Natural killer cell treated with Interleukin-12 subunit alpha and Interleukin-12 subunit beta and Interleukin-15 and Interleukin-18, amount 100 ng/mL, for 72 hours (primary cell): Measurements from ENCODE around the gene LRR1. TPM values are rescaled to one million over a fixed set of nuclear protein-coding genes. Genes with fewer than 3 reads are reported as not detected.
A peak's percentile ranks its signal among the peaks of the same experiment; 100 is the strongest.

Experiments used
- ATAC-seq, 2 donors: fragments of 150-1000 bp; cut with Tn5 transposase in 1 of 2; sonication (Bioruptor Pico), chemical (Tn5 transposase) in 1 of 2; 2 replicates each; pipeline ENCODE4 v1.10.0; 2021
- DNase-seq: peaks from one replicate; pipeline ENCODE4 v3.0.0; 2022; ENCODE audit warnings: low spot score
- H3K27ac Mint-ChIP-seq, 2 donors: 1 replicate in 1 of 2; 2 replicates in 1 of 2; pipeline ENCODE4 v1.8.0; 2022; ENCODE audit warnings: mixed read lengths in 2 of 2, mild to moderate bottlenecking in 1 of 2, moderate library complexity in 1 of 2
- H3K27me3 Mint-ChIP-seq, 2 donors: 1 replicate in 1 of 2; 2 replicates in 1 of 2; pipeline ENCODE4 v1.8.0; 2022; ENCODE audit warnings: mixed read lengths in 2 of 2
- H3K36me3 Mint-ChIP-seq: one replicate; pipeline ENCODE4 v1.8.0; 2022; ENCODE audit warnings: mixed read lengths
- H3K4me1 Mint-ChIP-seq, 2 donors: 1 replicate in 1 of 2; 2 replicates in 1 of 2; pipeline ENCODE4 v1.8.0; 2022; ENCODE audit warnings: low read depth in 2 of 2, mixed read lengths in 2 of 2, mild to moderate bottlenecking in 1 of 2
- H3K4me3 Mint-ChIP-seq: one replicate; pipeline ENCODE4 v1.8.0; 2022; ENCODE audit warnings: mixed read lengths
- H3K9me3 Mint-ChIP-seq: 2 replicates; pipeline ENCODE4 v1.8.0; 2022; ENCODE audit warnings: mixed read lengths
- total RNA-seq, 2 donors: library from RNA; stranded (reverse); gene quantifications; one replicate each; pipeline ENCODE4 v1.2.3, GENCODE V29; 2022

The LRR1 gene, protein sequence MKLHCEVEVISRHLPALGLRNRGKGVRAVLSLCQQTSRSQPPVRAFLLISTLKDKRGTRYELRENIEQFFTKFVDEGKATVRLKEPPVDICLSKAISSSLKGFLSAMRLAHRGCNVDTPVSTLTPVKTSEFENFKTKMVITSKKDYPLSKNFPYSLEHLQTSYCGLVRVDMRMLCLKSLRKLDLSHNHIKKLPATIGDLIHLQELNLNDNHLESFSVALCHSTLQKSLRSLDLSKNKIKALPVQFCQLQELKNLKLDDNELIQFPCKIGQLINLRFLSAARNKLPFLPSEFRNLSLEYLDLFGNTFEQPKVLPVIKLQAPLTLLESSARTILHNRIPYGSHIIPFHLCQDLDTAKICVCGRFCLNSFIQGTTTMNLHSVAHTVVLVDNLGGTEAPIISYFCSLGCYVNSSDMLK
- total RNA-seq: 10 to 100 TPM; 28.7 to 48.4 TPM

DNA sequence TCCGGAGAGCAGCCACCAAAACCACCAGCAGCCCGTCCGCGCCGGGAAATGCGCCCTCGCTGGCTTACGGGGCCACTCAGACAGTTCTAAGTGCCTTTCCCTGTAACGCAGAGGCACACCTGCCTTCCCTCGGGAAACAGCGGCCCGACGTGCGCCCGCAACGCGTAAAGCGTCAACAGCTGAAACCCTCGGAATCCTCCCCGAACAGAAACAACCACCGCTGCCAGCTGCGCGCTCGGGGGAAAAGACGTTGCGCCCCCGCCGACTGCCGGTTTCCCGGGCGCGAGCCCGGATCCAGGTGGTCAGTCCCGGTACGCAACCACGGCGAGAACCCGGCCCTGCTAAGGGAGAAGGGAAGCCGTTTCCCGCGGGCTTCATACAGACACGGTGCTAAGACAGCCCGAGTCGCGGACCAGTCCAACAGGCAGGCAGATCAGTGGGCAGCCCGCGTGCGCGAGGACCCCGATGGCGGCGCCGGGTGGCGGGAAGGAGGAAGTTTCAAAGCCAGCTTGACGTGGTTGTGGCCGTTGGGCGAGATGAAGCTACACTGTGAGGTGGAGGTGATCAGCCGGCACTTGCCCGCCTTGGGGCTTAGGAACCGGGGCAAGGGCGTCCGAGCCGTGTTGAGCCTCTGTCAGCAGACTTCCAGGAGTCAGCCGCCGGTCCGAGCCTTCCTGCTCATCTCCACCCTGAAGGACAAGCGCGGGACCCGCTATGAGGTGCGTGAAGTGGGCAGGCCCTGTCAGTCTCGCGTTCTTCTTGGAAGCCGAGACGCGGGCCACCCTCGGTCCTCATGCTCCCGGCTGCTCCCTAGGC is at the start of gene LRR1:
Gene LRR1 (plus strand): TSS at position 456 of the 816 bp plus-strand sequence. CDS start 81 bp downstream, at position 537.
- Mint-ChIP-seq H3K9me3 (no peaks in the 10 kb centered on the region), H3K4me1 (peaks cover 5 to 11% of the 10 kb centered on the region in 2 donors), H3K36me3 (peaks cover 5% of the 10 kb centered on the region), H3K27me3 (no peaks in the 10 kb centered on the region), H3K4me3 (peak within 1 kb of the TSS; percentile 94), H3K27ac (peak within 1 kb of the TSS; percentile 99)
- DNase-seq (peak; percentile 90), ATAC-seq (peak; percentile 90 to 94)

DNA sequence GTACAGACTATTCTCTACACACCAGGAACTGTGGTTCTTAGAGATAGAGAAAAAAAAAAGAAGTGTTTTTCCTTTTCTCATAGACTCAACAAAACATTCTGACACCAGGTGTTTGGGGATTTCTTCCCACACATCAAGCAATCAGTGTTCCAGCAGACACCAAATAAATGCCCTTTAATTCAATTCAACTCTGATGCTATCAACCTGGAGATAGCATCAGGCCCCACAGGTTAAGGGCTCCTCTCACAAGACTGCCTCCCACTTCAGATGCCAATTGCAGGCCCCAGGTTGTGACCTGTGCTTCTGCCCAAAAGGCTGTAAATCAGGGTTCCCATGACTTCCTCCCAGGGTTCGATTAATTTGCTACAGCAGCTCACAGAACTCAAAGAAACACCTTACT is 49.3 kb upstream of the LRR1 start:
- H3K4me1 Mint-ChIP-seq: no peaks in the 10 kb centered on the region
- H3K27ac Mint-ChIP-seq: no peak overlapping the region
- H3K36me3 Mint-ChIP-seq: no peaks in the 10 kb centered on the region
- no peaks in the 10 kb centered on the region for H3K9me3 Mint-ChIP-seq
- ATAC-seq: no peak
- no peak for DNase-seq
- peaks cover 0 to 2% of the 10 kb centered on the region in 2 donors for H3K27me3 Mint-ChIP-seq
- no peak overlapping the region for H3K4me3 Mint-ChIP-seq

DNA sequence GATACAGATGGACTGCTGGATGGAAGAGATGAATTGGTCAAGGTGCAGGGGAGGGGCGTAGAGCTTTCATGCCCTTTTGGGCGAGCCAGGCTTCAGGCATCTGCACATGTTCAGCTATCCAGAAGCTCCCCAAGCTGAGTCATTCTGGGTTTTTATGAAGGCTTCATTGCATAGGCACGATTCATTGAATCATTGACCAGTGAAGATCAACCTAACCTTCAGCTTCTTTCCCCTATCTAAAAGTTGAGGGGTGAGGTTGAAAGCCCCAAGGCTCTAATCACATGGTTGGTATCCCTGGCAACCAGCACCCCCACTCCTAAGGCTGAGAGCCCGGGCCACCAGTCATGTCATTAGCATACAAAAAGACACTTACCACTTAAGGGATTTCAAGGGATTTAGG is 48.9 kb upstream of the LRR1 start:
- no peak for ATAC-seq
- peaks cover 0 to 2% of the 10 kb centered on the region in 2 donors for H3K27me3 Mint-ChIP-seq

DNA sequence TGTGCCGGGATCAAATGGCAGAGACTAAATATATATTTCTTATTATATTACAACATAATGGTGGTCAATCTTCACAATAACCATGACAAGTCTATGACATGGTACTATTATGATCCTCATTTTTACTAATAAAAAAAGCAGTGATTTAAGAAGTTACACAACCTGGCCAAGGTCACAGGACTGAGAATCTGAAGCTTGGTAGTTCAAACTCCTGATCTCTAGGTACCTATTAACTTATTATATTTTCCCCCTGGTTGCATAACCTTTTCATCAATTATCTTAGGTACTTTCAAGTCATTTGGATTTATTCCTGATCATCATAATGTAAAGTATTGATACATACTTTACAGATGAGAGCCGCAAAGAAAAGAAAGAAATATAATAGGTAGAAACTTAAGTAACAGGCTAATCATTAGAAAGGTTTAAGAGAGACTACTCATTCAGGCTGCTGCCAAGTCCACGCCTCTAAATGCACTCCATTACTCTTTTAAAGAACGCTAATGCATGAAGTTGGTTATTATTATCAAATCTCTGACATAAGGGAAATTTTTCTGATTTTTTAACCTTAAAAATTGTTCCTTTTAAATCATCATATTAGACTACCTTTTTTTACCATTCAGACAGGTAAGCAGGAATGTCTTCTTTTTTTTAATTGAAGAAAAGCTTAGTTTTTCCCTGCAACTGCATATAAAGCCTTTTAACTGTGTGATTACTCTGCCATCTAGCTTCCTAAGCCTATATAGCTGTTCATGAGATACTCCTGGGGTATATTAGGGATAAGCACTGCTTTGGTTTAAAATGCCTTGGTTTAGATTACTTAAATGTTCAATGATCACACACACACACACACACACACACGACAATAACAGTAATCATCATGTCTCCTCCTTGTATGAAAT is 48.2 kb upstream of the LRR1 start:
- Mint-ChIP-seq H3K4me1 (no peaks in the 10 kb centered on the region), H3K36me3 (no peaks in the 10 kb centered on the region), H3K9me3 (no peaks in the 10 kb centered on the region), H3K27me3 (peaks cover 0 to 2% of the 10 kb centered on the region in 2 donors), H3K27ac (no peak overlapping the region), H3K4me3 (no peak overlapping the region)
- no peak for DNase-seq
- no peak for ATAC-seq

More for the DNA sequence above, 48.9 kb upstream of the LRR1 start:
- no peaks in the 10 kb centered on the region for H3K36me3 Mint-ChIP-seq
- DNase-seq: no peak
- no peak overlapping the region for H3K27ac Mint-ChIP-seq
- H3K4me3 Mint-ChIP-seq: no peak overlapping the region
- H3K4me1 Mint-ChIP-seq: no peaks in the 10 kb centered on the region
- H3K9me3 Mint-ChIP-seq: no peaks in the 10 kb centered on the region

DNA sequence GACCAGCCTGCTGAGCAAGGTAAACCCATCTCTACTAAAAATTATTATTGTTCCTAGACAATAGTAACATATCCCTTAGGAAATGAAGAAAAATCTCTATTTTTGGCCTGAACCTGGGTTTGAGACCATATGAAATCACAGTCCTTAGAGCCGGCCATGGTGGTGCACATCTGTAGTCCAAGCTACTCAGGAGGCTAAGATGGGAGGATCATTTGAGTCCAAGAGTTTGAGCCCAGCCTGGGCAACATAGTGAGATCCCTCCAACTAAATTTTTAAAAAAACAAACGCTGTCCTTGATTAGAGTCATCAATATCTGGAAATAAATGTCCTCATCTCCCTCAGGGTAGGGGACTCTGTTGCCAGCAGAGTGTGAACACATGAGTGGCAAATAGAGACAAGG is 47.2 kb upstream of the LRR1 start:
- DNase-seq (no peak), ATAC-seq (no peak)
- Mint-ChIP-seq H3K9me3 (no peaks in the 10 kb centered on the region), H3K4me1 (no peaks in the 10 kb centered on the region), H3K4me3 (no peak overlapping the region), H3K27ac (no peak overlapping the region), H3K36me3 (no peaks in the 10 kb centered on the region), H3K27me3 (peaks cover 0 to 2% of the 10 kb centered on the region in 2 donors)

DNA sequence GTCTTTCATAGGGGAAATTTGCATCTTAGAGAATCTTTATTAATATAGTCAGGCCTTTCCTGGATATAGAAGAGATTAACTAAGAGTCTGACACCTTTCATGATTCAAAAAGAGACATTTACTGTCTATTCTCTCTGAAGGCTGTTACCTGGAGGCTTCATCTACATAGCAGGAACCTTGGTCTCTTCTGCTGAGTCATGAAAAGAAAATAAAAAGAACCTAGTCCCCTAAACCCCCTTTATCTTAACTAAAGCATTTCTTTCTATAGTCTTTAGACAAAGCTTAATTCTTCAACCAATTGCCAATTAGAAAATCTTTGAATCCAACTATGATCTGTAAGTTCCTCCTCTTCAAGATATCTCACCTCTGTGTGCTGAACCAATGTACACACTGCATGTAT is 45.6 kb upstream of the LRR1 start:
- Mint-ChIP-seq H3K27ac (no peak overlapping the region), H3K9me3 (no peaks in the 10 kb centered on the region), H3K27me3 (peaks cover 0 to under 1% of the 10 kb centered on the region in 2 donors), H3K4me3 (no peak overlapping the region), H3K36me3 (no peaks in the 10 kb centered on the region), H3K4me1 (no peaks in the 10 kb centered on the region)
- DNase-seq (no peak), ATAC-seq (no peak)

DNA sequence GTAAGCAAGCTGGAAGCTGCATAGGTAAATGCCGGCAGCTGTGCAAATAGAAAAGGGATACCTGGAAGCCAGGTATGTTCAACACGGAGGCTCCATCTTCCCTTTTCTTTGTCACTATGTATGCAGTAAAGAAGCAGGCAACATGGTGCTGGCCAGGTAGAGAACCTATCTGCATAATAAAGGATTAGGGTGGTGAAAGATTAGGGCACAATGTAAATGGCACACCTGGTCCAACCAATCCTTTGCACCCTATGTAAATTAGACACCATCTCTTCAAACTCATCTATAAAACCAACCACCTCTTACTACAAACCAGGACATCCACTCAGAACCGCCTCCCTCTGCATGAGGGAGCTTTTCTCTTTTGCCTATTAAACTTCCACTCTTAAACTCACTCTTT is 44.8 kb upstream of the LRR1 start:
- H3K27ac Mint-ChIP-seq: no peak overlapping the region
- no peaks in the 10 kb centered on the region for H3K36me3 Mint-ChIP-seq
- ATAC-seq (no peak), DNase-seq (no peak)
- no peaks in the 10 kb centered on the region for H3K27me3 Mint-ChIP-seq
- H3K9me3 Mint-ChIP-seq: no peaks in the 10 kb centered on the region
- H3K4me1 Mint-ChIP-seq: no peaks in the 10 kb centered on the region
- no peak overlapping the region for H3K4me3 Mint-ChIP-seq

DNA sequence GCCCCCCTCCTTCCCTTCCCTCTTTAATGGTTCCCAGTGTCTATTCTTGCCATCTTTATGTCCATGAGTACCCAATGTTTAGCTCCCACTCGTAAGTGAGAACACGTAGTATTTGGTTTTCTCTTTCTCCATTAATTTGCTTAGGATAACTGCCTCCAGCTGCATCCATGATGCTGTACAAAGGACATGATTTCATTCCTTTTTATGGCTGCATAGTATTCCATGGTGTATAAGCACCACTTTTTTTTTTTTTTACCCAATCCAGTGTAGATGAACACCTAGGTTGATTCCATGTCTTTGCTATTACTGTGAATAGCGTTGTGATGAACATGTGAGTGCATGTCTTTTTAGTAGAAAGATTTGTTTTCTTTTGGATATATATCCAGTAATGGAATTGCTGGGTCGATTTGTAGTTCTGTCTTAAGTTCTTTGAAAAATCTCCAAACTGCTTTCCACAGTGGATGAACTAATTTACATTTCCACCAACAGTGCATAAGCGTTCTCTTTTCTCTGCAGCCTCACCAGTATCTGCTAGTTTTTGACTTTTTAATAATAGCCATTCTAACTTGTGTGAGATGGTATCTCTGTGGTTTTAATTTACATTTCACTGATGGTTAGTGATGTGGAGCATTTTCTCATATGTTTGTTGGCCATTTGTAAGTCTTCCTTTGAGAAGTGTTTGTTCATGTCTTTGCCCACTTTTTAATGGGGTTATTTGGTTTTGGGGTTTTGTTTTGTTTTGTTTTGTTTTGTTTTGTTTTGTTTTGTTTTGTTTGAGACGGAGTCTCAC is 38.6 kb upstream of the LRR1 start:
- Mint-ChIP-seq H3K4me3 (no peak overlapping the region), H3K27ac (no peak overlapping the region), H3K9me3 (no peaks in the 10 kb centered on the region), H3K4me1 (no peaks in the 10 kb centered on the region), H3K36me3 (no peaks in the 10 kb centered on the region), H3K27me3 (peaks cover 0 to 3% of the 10 kb centered on the region in 2 donors)
- ATAC-seq (no peak), DNase-seq (no peak)

DNA sequence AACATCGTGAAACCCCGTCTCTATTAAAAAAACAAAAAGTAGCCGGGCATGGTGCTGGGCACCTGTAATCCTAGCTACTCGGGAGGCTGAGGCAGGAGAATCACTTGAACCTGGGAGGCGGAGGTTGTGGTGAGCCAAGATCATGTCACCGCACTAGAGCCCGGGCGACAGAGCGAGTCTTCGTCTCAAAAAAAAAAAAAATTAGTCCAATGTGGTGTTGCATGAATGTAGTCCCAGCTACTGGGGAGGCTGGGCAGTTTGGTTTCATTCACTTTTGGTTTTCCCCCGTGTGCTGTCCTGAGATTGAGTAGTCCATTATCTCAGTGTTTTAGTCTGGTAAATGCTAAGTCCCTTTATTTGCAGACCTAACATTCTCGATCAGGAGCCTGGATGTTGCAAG is 32.0 kb upstream of the LRR1 start:
- no peaks in the 10 kb centered on the region for H3K36me3 Mint-ChIP-seq
- H3K27me3 Mint-ChIP-seq: peaks cover 0 to 3% of the 10 kb centered on the region in 2 donors
- no peak for DNase-seq
- no peak overlapping the region for H3K4me3 Mint-ChIP-seq
- no peaks in the 10 kb centered on the region for H3K4me1 Mint-ChIP-seq
- no peaks in the 10 kb centered on the region for H3K9me3 Mint-ChIP-seq
- ATAC-seq: no peak
- H3K27ac Mint-ChIP-seq: no peak overlapping the region

DNA sequence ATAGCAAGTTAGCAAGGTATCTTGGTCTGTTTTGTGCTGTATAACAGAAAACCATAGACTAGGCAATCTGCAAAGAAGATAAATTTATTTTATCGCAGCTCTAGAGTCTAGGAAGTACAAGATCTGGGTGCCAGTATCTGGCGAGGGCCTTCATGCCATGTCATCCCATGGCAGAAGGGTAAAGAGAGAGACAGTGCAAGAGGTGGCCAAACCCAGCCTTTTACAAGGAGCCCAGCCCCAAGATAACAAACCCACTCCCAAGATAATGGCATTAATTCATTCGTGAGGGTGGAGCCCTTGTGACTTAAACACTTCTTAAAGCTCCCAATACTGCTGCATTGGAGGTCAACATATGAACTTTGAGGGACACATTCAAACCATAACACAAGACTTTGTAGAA is 29.5 kb upstream of the LRR1 start:
- H3K4me1 Mint-ChIP-seq: peaks cover 0 to 3% of the 10 kb centered on the region in 2 donors
- H3K4me3 Mint-ChIP-seq: no peak overlapping the region
- peaks cover 5% of the 10 kb centered on the region for H3K36me3 Mint-ChIP-seq
- H3K9me3 Mint-ChIP-seq: no peaks in the 10 kb centered on the region
- H3K27ac Mint-ChIP-seq: no peak overlapping the region
- DNase-seq (no peak), ATAC-seq (no peak)
- H3K27me3 Mint-ChIP-seq: no peaks in the 10 kb centered on the region

DNA sequence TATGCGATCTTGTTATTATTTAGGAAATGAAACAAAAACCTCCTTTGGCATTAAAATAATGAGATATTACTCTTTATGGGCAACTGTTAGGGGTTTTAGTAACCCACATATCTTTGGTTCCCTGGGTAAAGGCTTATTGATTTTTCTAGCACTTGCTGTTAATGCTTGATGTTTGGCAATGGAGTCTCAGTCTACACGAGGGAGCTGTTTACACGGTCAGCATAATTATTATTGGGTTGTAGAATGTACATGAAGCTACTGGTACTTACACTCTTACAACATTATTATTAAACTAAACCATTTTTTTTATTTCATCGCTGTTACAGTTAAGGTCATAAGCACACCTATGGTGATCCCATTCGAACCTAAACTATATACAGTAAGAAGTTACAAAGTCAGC is 24.7 kb upstream of the LRR1 start:
- Mint-ChIP-seq H3K9me3 (no peaks in the 10 kb centered on the region), H3K27me3 (no peaks in the 10 kb centered on the region), H3K4me1 (peaks cover 0 to 3% of the 10 kb centered on the region in 2 donors), H3K36me3 (peaks cover 16% of the 10 kb centered on the region), H3K4me3 (no peak overlapping the region), H3K27ac (no peak overlapping the region)
- no peak for DNase-seq
- ATAC-seq: no peak

DNA sequence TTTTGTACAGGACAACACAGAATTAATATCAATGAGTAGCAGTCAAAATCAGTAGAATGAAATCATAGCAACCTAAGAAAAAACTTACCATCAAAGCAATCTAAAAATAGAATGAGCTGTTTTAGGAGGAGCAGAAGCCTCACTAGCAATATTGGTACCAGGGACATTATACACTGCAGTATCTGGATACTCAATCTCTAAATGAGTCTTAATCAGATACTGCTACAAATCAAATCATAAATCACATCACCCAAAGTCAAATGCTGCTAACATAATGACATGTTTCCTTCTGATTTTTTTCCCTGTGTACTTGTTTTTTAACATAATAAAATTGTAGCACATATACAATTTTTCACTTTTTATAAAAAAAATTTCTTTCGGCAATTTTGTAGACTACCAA is 20.6 kb upstream of the LRR1 start:
- ATAC-seq (no peak), DNase-seq (no peak)
- no peaks in the 10 kb centered on the region for H3K27me3 Mint-ChIP-seq
- no peaks in the 10 kb centered on the region for H3K9me3 Mint-ChIP-seq
- peaks cover 28 to 29% of the 10 kb centered on the region in 2 donors for H3K4me1 Mint-ChIP-seq
- H3K36me3 Mint-ChIP-seq: peaks cover 22% of the 10 kb centered on the region
- no peak overlapping the region for H3K27ac Mint-ChIP-seq
- no peak overlapping the region for H3K4me3 Mint-ChIP-seq

DNA sequence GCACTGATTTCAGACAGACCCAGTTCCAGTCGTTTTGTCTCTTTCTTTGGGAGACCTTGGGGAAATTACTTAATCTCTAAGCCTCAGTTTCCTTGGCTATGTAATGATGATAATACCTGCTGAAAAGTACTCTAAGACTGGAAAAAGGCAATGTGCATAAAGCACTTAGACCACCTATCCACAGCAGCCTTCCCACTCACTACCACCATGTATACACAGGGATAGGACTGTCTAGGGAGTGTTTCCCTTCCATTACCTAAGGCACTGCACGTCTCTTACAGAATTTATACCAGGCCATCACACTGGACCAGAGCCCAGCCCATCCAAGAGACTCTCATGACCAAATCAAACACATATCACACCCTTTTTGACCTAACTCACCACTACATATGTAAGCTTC is 18.9 kb upstream of the LRR1 start:
- Mint-ChIP-seq H3K9me3 (no peaks in the 10 kb centered on the region), H3K36me3 (peaks cover 27% of the 10 kb centered on the region), H3K27me3 (no peaks in the 10 kb centered on the region), H3K27ac (no peak overlapping the region), H3K4me1 (peaks cover 39 to 41% of the 10 kb centered on the region in 2 donors), H3K4me3 (no peak overlapping the region)
- DNase-seq (no peak), ATAC-seq (no peak)
